SKM-1 (cell line): ENCODE measurements around the gene PCDHGA1.
"Not testable (repeated sequence)": the region's sequence is repeated elsewhere in the genome, so short reads cannot be mapped to it uniquely, and the experiment has no call there.

ENCODE experiments used
- DNase-seq: peaks from one replicate; lab custom pipeline; 2025; ENCODE audit not compliant: unreplicated experiment; lab: John Stamatoyannopoulos, UW

PCDHGA1 gene

GRCh38 chr5:141382469-141383294 is 52.4 kb downstream of the PCDHGA1 start, which contains the start of gene PCDHGA7:
TSS of gene PCDHGA7 (plus strand) at chr5:141382742. CDS start at chr5:141382900, 158 bp downstream.
- no peak for DNase-seq

DNA sequence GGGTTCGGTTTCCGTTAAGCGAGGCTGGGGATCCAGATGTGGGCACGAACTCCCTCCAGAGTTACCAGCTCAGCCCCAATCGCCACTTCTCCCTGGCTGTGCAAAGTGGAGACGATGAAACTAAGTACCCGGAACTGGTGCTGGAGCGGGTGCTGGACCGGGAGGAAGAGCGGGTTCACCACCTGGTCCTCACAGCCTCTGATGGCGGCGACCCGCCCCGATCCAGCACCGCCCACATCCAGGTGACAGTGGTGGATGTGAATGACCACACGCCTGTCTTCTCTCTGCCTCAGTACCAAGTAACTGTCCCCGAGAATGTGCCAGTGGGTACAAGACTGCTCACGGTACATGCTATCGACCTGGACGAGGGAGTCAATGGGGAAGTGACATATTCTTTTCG is 53.0 kb downstream of the PCDHGA1 start:
- DNase-seq = no peak

DNA sequence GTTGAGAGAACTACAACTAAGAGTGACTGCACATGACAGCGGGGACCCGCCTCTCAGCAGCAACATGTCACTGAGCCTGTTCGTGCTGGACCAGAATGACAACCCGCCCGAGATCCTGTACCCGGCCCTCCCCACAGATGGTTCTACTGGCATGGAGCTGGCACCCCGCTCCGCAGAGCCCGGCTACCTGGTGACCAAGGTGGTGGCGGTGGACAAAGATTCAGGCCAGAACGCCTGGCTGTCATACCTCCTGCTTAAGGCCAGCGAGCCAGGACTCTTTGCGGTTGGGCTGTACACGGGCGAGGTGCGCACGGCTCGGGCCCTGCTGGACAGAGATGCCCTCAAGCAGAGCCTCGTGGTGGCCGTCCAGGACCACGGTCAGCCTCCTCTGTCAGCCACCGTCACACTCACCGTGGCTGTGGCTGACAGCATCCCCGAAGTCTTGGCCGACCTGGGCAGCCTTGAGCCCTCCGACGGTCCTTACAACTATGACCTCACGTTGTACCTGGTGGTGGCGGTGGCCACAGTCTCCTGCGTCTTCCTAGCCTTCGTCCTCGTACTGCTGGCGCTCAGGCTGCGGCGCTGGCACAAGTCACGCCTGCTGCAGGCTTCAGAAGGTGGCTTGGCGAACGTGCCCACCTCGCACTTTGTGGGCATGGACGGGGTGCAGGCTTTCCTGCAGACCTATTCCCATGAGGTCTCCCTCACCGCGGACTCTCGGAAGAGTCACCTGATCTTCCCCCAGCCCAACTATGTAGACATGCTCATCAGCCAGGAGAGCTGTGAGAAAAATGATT is 54.4 kb downstream of the PCDHGA1 start:
- no peak for DNase-seq

GRCh38 chr5:141387557-141388311 is 57.4 kb downstream of the PCDHGA1 start, which contains the start of gene PCDHGB4:
TSS of gene PCDHGB4 (plus strand) at chr5:141387698. CDS start at chr5:141387885, 187 bp downstream.
- not testable (repeated sequence) for DNase-seq

DNA sequence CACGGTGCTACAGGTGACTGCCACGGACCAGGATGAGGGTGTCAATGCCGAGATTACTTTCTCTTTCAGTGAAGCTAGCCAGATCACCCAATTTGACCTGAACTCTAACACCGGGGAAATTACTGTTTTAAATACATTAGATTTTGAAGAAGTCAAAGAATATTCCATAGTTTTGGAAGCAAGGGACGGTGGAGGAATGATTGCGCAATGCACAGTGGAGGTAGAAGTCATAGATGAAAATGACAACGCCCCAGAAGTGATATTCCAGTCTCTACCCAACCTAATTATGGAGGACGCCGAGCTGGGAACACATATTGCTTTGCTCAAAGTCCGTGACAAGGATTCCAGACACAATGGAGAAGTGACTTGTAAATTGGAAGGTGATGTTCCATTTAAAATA is 58.3 kb downstream of the PCDHGA1 start:
- no peak for DNase-seq

DNA sequence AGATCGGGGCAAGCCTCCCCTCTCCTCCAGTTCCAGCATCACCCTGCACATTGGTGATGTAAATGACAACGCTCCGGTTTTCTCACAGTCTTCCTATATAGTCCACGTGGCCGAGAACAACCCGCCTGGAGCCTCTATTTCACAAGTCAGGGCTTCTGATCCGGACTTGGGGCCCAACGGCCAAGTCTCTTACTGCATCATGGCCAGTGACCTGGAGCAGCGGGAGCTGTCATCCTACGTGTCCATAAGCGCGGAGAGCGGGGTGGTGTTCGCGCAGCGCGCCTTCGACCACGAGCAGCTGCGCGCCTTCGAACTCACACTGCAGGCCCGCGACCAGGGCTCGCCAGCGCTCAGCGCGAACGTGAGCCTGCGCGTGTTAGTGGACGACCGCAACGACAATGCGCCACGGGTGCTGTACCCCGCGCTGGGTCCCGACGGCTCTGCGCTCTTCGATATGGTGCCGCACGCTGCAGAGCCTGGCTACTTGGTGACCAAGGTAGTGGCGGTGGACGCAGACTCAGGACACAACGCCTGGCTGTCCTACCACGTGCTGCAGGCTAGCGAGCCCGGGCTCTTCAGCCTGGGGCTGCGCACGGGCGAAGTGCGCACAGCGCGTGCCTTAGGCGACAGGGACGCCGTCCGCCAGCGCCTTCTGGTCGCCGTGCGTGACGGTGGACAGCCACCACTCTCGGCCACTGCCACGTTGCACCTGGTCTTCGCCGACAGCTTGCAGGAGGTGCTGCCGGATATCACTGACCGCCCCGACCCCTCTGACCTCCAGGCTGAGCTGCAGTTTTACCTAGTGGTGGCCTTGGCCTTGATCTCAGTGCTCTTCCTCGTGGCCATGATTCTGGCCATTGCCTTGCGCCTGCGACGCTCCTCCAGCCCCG is 59.1 kb downstream of the PCDHGA1 start:
- no peak for DNase-seq

DNA sequence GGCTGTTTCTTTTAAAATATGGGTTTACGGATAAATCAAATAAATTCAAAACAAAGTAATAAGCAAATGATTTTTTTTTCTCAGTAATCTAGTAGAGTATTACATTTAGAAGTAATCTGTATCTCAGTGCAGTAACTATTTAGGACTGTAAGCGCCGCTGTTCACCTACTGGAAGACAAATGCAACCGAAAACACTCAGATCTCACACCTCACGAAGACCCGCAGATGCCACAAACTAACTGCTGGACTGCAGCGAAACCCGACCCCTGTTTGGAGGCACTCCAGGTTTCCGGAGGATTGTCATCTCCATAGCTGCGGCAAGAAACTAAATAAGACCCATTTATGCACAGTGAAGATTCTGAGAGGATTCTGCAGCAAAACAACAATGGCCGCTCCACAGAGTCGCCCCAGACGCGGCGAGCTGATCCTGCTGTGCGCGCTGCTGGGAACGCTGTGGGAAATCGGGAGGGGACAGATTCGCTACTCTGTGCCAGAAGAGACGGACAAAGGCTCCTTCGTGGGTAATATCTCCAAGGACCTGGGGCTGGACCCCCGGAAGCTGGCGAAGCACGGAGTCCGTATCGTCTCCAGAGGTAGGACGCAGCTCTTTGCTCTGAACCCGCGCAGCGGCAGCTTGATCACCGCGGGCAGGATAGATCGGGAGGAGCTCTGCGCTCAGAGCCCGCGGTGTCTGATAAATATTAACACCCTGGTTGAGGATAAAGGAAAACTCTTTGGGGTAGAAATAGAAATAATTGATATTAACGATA is 62.3 kb downstream of the PCDHGA1 start, which contains the start of gene PCDHGA8:
TSS of gene PCDHGA8 (plus strand) at position 205 of the 770 bp plus-strand sequence. CDS start at position 386, 181 bp downstream.
- no peak for DNase-seq

DNA sequence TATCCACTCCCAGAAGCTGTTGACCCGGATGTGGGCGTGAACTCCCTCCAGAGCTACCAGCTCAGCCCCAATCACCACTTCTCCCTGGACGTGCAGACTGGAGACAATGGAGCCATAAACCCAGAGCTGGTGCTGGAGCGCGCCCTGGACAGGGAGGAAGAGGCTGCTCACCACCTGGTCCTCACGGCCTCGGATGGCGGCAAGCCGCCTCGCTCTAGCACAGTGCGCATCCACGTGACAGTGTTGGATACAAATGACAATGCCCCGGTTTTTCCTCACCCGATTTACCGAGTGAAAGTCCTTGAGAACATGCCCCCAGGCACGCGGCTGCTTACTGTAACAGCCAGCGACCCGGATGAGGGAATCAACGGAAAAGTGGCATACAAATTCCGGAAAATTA is 63.0 kb downstream of the PCDHGA1 start:
- no peak for DNase-seq

- DNase-seq = not testable (repeated sequence)
These were observed 64.3 kb downstream of the PCDHGA1 start for GRCh38 chr5:141394401-141395187.

- not testable (repeated sequence) for DNase-seq
These were observed 67.6 kb downstream of the PCDHGA1 start, which contains the start of gene PCDHGB5 for GRCh38 chr5:141397756-141398551. TSS of gene PCDHGB5 (plus strand) at chr5:141397947. CDS start at chr5:141398128, 181 bp downstream.

- DNase-seq = no peak
These were observed 68.3 kb downstream of the PCDHGA1 start for GRCh38 chr5:141398608-141399007.

DNA sequence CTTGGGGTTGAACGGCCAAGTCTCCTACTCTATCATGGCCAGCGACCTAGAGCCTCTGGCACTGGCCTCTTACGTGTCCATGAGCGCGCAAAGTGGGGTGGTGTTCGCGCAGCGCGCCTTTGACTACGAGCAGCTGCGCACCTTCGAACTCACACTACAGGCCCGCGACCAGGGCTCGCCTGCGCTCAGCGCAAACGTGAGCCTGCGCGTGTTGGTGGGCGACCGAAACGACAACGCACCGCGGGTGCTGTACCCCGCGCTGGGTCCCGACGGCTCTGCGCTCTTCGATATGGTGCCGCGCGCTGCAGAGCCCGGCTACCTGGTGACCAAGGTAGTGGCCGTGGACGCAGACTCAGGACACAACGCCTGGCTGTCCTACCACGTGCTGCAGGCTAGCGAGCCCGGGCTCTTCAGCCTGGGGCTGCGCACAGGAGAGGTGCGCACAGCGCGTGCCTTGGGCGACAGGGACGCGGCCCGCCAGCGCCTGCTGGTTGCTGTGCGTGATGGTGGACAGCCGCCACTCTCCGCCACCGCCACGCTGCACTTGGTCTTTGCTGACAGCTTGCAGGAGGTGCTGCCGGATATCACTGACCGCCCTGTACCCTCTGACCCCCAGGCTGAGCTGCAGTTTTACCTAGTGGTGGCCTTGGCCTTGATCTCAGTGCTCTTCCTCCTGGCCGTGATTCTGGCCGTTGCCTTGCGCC is 69.4 kb downstream of the PCDHGA1 start:
- DNase-seq = no peak

- DNase-seq = no peak
These were observed 72.4 kb downstream of the PCDHGA1 start, which contains the start of gene PCDHGA9 for GRCh38 chr5:141402553-141403243. TSS of gene PCDHGA9 (plus strand) at chr5:141402778. CDS start at chr5:141402953, 175 bp downstream.

DNA sequence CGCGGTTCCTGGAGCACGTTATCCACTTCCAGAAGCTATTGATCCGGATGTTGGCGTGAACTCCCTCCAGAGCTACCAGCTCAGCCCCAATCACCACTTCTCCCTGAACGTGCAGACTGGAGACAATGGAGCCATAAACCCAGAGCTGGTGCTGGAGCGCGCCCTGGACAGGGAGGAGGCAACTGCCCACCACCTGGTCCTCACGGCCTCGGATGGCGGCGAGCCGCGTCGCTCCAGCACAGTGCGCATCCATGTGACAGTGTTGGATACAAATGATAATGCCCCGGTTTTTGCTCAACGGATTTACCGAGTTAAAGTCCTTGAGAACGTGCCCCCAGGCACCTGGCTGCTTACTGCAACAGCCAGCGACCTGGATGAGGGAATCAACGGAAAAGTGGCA is 73.1 kb downstream of the PCDHGA1 start:
- no peak for DNase-seq

GRCh38 chr5:141407790-141408505 is 77.6 kb downstream of the PCDHGA1 start, which contains the start of gene PCDHGB6:
TSS of gene PCDHGB6 (plus strand) at chr5:141408021. CDS start at chr5:141408203, 182 bp downstream.
- DNase-seq = not testable (repeated sequence)
